Fibroblast of lung (primary cell): ENCODE data around the gene CEBPE. TPM values are rescaled to one million over a fixed set of nuclear protein-coding genes. Genes with fewer than 3 reads are reported as not detected.

Source experiments
- DNase-seq, 2 donors: peaks; one replicate each; pipeline versions ENCODE4 v3.0.0 to v3.0.0-alpha.2; 2010; ENCODE audit warnings: low read depth in 2 of 2
- H2AFZ ChIP-seq: 2 replicates; pipeline ENCODE4 v1.5.1; 2012; ENCODE audit warnings: low read length, control low read depth, inconsistent platforms
- H3K27ac ChIP-seq: 2 replicates; pipeline ENCODE4 v1.5.1; 2011; ENCODE audit warnings: low read length, control low read depth; ENCODE audit not compliant: insufficient read depth
- H3K27me3 ChIP-seq: 2 replicates; pipeline ENCODE4 v1.5.1; 2011; ENCODE audit warnings: mild to moderate bottlenecking, low read length; ENCODE audit not compliant: control insufficient read depth, insufficient read depth
- H3K36me3 ChIP-seq: 2 replicates; pipeline ENCODE4 v1.5.1; 2011; ENCODE audit warnings: low read length; ENCODE audit not compliant: control insufficient read depth, insufficient read depth
- H3K4me1 ChIP-seq: 2 replicates; pipeline ENCODE4 v1.5.1; 2011; ENCODE audit warnings: low read length; ENCODE audit not compliant: control insufficient read depth, insufficient read depth; ENCODE audit errors: extremely low read depth
- H3K4me2 ChIP-seq: 2 replicates; pipeline ENCODE4 v1.5.1; 2011; ENCODE audit warnings: low read length, control low read depth; ENCODE audit not compliant: insufficient read depth; ENCODE audit errors: extremely low read depth
- H3K4me3 ChIP-seq, 4 experiments: fragments of 200-600 bp in 1 of 4; sonication (generic) in 1 of 4; replicated peaks in 1 of 4; 2 replicates each; pipeline ENCODE4 v1.5.1; 2011 to 2016; ENCODE audit warnings: low read length in 4 of 4, low read depth in 3 of 4, mild to moderate bottlenecking in 3 of 4, control low read depth in 2 of 4, inconsistent platforms in 1 of 4, mixed read lengths in 1 of 4; ENCODE audit not compliant: insufficient read depth in 1 of 4; ENCODE audit errors: control extremely low read depth in 1 of 4
- H3K79me2 ChIP-seq: 2 replicates; pipeline ENCODE4 v1.5.1; 2012; ENCODE audit warnings: mild to moderate bottlenecking, low read length, inconsistent platforms; ENCODE audit not compliant: control insufficient read depth, insufficient read depth
- H3K9ac ChIP-seq: 2 replicates; pipeline ENCODE4 v1.5.1; 2011; ENCODE audit warnings: mild to moderate bottlenecking, low read length, control low read depth; ENCODE audit not compliant: insufficient read depth
- H3K9me3 ChIP-seq: 2 replicates; pipeline ENCODE4 v1.5.1; 2012; ENCODE audit warnings: low read depth, low read length; ENCODE audit not compliant: control insufficient read depth, insufficient read depth
- H4K20me1 ChIP-seq: 2 replicates; pipeline ENCODE4 v1.5.1; 2011; ENCODE audit warnings: low read length; ENCODE audit not compliant: control insufficient read depth, insufficient read depth; ENCODE audit errors: extremely low read depth
- EZH2 ChIP-seq: IDR thresholded peaks from 2 replicates; pipeline ENCODE4 v1.5.1; 2012; ENCODE audit warnings: low read length, control low read depth, mild to moderate bottlenecking; ENCODE audit errors: missing control alignments
- polyA plus RNA-seq, 2 donors: library from polyadenylated mRNA; depleted of rRNA in 1 of 2; stranded (reverse) in 1 of 2; unstranded in 1 of 2; fragments of >200 nt; gene quantifications; 2 replicates each; pipeline ENCODE4 v1.2.1, GENCODE V29; 2011 to 2012; ENCODE audit warnings: missing spikeins in 1 of 2
- total RNA-seq: library from RNA; depleted of rRNA; stranded (reverse); fragments of >200 nt; gene quantifications from 2 replicates; pipeline ENCODE4 v1.2.1, GENCODE V29; 2014
- TF ChIP-seq, protein P1 (sequence below), 2 donors: IDR thresholded peaks in 1 of 2; conservative IDR thresholded peaks in 1 of 2; 1 replicate in 1 of 2; 2 replicates in 1 of 2; pipeline ENCODE4 v1.5.1; 2011 to 2012; ENCODE audit warnings: low read length in 2 of 2, control low read depth in 1 of 2, inconsistent platforms in 1 of 2, low read depth in 1 of 2, mild to moderate bottlenecking in 1 of 2

CEBPE gene
- total and polyA plus RNA-seq, 2 donors (not counting 1 experiment from before 2014, with no cell fraction given), result not detected

DNA sequence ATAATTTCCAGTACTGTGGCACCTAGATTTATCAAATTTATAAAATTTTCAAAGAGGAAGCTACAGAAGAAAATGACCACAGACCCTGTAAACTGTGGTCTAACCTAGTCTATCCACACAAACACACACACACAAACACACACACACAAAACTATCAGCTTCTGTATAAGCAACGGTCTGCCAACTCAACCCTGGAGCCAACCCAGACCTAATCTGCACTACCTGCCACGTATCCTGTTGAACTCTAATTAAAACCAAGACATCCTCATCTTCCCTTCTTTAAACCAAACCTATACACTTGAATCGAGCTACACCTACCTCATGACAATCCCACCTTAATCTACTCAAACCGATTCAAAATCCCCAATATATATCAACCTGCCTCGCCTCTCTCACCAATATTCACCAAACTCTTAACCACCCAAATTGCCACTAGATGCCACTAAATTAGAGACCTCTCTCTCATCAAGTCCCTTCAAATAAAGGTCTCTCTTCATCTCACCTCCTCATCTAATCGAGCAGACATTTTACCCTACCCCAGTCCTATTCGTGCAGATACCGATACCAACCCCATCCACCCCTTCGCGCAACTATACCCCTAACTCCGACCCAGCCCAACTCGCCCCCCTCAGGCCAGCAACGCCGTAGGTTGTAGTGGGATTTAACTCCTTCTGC, 24.9 kb downstream of the CEBPE start:
- TF ChIP-seq EZH2, result no peak
- TF ChIP-seq, protein P1, sequence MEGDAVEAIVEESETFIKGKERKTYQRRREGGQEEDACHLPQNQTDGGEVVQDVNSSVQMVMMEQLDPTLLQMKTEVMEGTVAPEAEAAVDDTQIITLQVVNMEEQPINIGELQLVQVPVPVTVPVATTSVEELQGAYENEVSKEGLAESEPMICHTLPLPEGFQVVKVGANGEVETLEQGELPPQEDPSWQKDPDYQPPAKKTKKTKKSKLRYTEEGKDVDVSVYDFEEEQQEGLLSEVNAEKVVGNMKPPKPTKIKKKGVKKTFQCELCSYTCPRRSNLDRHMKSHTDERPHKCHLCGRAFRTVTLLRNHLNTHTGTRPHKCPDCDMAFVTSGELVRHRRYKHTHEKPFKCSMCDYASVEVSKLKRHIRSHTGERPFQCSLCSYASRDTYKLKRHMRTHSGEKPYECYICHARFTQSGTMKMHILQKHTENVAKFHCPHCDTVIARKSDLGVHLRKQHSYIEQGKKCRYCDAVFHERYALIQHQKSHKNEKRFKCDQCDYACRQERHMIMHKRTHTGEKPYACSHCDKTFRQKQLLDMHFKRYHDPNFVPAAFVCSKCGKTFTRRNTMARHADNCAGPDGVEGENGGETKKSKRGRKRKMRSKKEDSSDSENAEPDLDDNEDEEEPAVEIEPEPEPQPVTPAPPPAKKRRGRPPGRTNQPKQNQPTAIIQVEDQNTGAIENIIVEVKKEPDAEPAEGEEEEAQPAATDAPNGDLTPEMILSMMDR (conservative IDR thresholded peaks at IDR 0.05 in 1 of 2, IDR thresholded peaks at IDR 0.05 in 1 of 2; ENCODE audit: low read depth in 1 of 2, low read length in 2 of 2), result peak; percentile 27
- Histone ChIP-seq H3K27ac (peak overlapping the region; percentile 98), H3K36me3 (peaks cover 15% of the 10 kb centered on the region), H3K27me3 (no peaks in the 10 kb centered on the region), H3K79me2 (peaks cover 76% of the 10 kb centered on the region), H3K4me1 (no peaks in the 10 kb centered on the region), H4K20me1 (no peaks in the 10 kb centered on the region), H3K9me3 (no peaks in the 10 kb centered on the region), H3K4me3 (peak overlapping the region; percentile 79 to 93 (median 87)), H3K4me2 (peak overlapping the region; percentile 92), H3K9ac (peak overlapping the region; percentile 99), H2AFZ (no peak overlapping the region)
- no peak for DNase-seq

DNA sequence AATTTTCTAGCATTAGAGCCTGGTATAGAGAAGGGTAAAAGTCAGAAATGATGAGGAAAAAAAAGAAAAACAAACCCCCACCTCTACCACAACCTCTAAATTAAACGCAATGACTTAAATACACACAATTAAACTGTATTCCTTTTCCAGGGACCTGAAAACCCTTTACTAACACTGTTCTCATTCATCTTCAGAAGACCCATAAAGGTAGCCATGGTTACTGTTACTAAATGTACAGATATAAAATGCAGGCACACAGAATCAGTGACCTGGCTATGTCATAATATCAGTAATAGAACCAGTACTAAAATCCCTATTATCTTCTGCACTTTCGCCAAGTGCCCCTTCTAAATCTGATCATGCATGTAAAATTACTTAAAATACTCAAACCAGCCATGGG, 25.5 kb downstream of the CEBPE start:
- peaks cover 15% of the 10 kb centered on the region for H3K36me3 ChIP-seq
- peak overlapping the region; percentile 92 for H3K4me2 ChIP-seq
- H4K20me1 ChIP-seq, result no peaks in the 10 kb centered on the region
- peaks cover 73% of the 10 kb centered on the region for H3K79me2 ChIP-seq
- H3K9me3 ChIP-seq, result no peaks in the 10 kb centered on the region
- DNase-seq, result no peak
- H3K4me3 ChIP-seq, result peak overlapping the region; percentile 79 to 93 (median 87)
- no peak for TF ChIP-seq EZH2
- TF ChIP-seq, protein P1 (conservative IDR thresholded peaks at IDR 0.05 in 1 of 2, IDR thresholded peaks at IDR 0.05 in 1 of 2; ENCODE audit: low read depth in 1 of 2, low read length in 2 of 2), result no peak
- H3K4me1 ChIP-seq, result no peaks in the 10 kb centered on the region
- no peak overlapping the region for H2AFZ ChIP-seq
- H3K9ac ChIP-seq, result peak overlapping the region; percentile 99
- H3K27me3 ChIP-seq, result no peaks in the 10 kb centered on the region
- peak overlapping the region; percentile 98 for H3K27ac ChIP-seq

DNA sequence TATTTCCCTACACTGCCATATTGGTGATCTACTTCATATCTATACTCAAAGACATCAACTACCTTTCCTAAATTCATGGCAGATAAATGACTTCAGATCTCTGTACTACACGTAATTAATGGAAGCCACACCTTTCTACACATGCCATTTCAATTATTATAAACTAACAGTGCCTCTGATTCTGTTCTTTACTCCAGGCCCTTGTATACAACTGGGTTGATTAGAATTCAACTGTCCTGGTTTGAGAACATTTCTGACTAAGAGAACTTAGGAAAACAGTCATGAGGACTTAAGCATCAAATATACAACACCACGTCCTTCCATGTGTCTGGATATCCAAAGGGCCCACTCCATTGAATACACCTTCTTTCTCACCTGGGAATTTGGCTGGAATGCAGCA, 26.0 kb downstream of the CEBPE start:
- H3K36me3 ChIP-seq, result peaks cover 17% of the 10 kb centered on the region

More for the DNA sequence above, 26.0 kb downstream of the CEBPE start:
- Histone ChIP-seq H3K9me3 (no peaks in the 10 kb centered on the region), H3K4me1 (no peaks in the 10 kb centered on the region), H3K4me2 (peak overlapping the region; percentile 92), H3K9ac (no peak overlapping the region), H2AFZ (no peak overlapping the region), H3K27me3 (no peaks in the 10 kb centered on the region), H3K79me2 (peaks cover 70% of the 10 kb centered on the region), H4K20me1 (no peaks in the 10 kb centered on the region), H3K27ac (no peak overlapping the region), H3K4me3 (peak overlapping the region in 2 of 4 experiments; percentile 86 to 93)
- DNase-seq, result no peak
- TF ChIP-seq, protein P1 (conservative IDR thresholded peaks at IDR 0.05 in 1 of 2, IDR thresholded peaks at IDR 0.05 in 1 of 2; ENCODE audit: low read depth in 1 of 2, low read length in 2 of 2), result no peak
- TF ChIP-seq EZH2, result no peak
